H9 (cell line): Measurements from ENCODE around the gene TCN2. TPM values are rescaled to one million over a fixed set of nuclear protein-coding genes. Genes with fewer than 3 reads are reported as not detected.
"Not testable (repeated sequence)": the region's sequence is repeated elsewhere in the genome, so short reads cannot be mapped to it uniquely, and the experiment has no call there.

ENCODE experiments used
- DNase-seq: peaks from one replicate; pipeline ENCODE4 v3.0.0-alpha.2; 2017
- H2AFZ ChIP-seq: one replicate; pipeline ENCODE4 v1.6.1; 2013; ENCODE audit warnings: mild to moderate bottlenecking, low read length, control low read depth, moderate library complexity
- H2AK5ac ChIP-seq: 2 replicates; pipeline ENCODE4 v1.6.1; 2013; ENCODE audit warnings: low read length, control low read depth, mixed read lengths; ENCODE audit not compliant: insufficient read length
- H2BK120ac ChIP-seq: one replicate; pipeline ENCODE4 v1.6.1; 2013; ENCODE audit warnings: low read depth, mild to moderate bottlenecking, low read length, control low read depth, inconsistent platforms; ENCODE audit not compliant: poor library complexity, severe bottlenecking
- H2BK12ac ChIP-seq: 2 replicates; pipeline ENCODE4 v1.6.1; 2013; ENCODE audit warnings: low read length, control low read depth, mixed read lengths, low read depth; ENCODE audit not compliant: insufficient read length
- H2BK15ac ChIP-seq: 2 replicates; pipeline ENCODE4 v1.6.1; 2013; ENCODE audit warnings: low read depth, low read length, control low read depth
- H2BK20ac ChIP-seq: one replicate; pipeline ENCODE4 v1.6.1; 2013; ENCODE audit warnings: low read depth, mild to moderate bottlenecking, low read length, control low read depth, inconsistent platforms; ENCODE audit not compliant: poor library complexity, severe bottlenecking
- H2BK5ac ChIP-seq: 2 replicates; pipeline ENCODE4 v1.6.1; 2013; ENCODE audit warnings: low read length, control low read depth, mixed read lengths; ENCODE audit not compliant: insufficient read length
- H3K14ac ChIP-seq: 2 replicates; pipeline ENCODE4 v1.6.1; 2013; ENCODE audit warnings: low read length, control low read depth; ENCODE audit not compliant: insufficient read depth
- H3K18ac ChIP-seq: 2 replicates; pipeline ENCODE4 v1.6.1; 2013; ENCODE audit warnings: low read depth, mild to moderate bottlenecking, mixed read lengths, low read length, control low read depth; ENCODE audit not compliant: insufficient read length
- H3K23ac ChIP-seq: 2 replicates; pipeline ENCODE4 v1.6.1; 2013; ENCODE audit warnings: low read length, control low read depth, mixed read lengths, low read depth; ENCODE audit not compliant: insufficient read length
- H3K23me2 ChIP-seq: 2 replicates; pipeline ENCODE4 v1.6.1; 2013; ENCODE audit warnings: low read depth, mild to moderate bottlenecking, mixed read lengths, low read length, control low read depth; ENCODE audit not compliant: insufficient read length, poor library complexity, severe bottlenecking
- H3K27ac ChIP-seq: 2 replicates; pipeline ENCODE4 v1.5.1; 2013; ENCODE audit warnings: low read length, control low read depth, mixed read lengths, low read depth; ENCODE audit not compliant: insufficient read length
- H3K27me3 ChIP-seq: 2 replicates; pipeline ENCODE4 v1.6.1; 2013; ENCODE audit warnings: low read length, control low read depth, inconsistent platforms; ENCODE audit not compliant: insufficient read depth
- H3K4ac ChIP-seq: 2 replicates; pipeline ENCODE4 v1.6.1; 2013; ENCODE audit warnings: low read depth, mild to moderate bottlenecking, control low read depth, inconsistent platforms, low read length, moderate library complexity
- H3K4me1 ChIP-seq: 2 replicates; pipeline ENCODE4 v1.6.1; 2013; ENCODE audit warnings: low read length, control low read depth, inconsistent platforms; ENCODE audit not compliant: insufficient read depth
- H3K4me2 ChIP-seq: 2 replicates; pipeline ENCODE4 v1.6.1; 2013; ENCODE audit warnings: low read length, control low read depth, mixed read lengths; ENCODE audit not compliant: insufficient read length, insufficient read depth
- H3K56ac ChIP-seq: 2 replicates; pipeline ENCODE4 v1.6.1; 2013; ENCODE audit warnings: low read depth, mild to moderate bottlenecking, mixed read lengths, low read length, control low read depth; ENCODE audit not compliant: insufficient read length
- H3K79me1 ChIP-seq: 2 replicates; pipeline ENCODE4 v1.6.1; 2013; ENCODE audit warnings: low read depth, mild to moderate bottlenecking, moderate library complexity, low read length, control low read depth, inconsistent platforms; ENCODE audit not compliant: insufficient read depth, poor library complexity, severe bottlenecking
- H3K79me2 ChIP-seq: 2 replicates; pipeline ENCODE4 v1.6.1; 2013; ENCODE audit warnings: low read length, control low read depth, inconsistent platforms; ENCODE audit not compliant: insufficient read depth
- H3K9ac ChIP-seq: 2 replicates; pipeline ENCODE4 v1.6.1; 2013; ENCODE audit warnings: low read length, control low read depth, mixed read lengths; ENCODE audit not compliant: insufficient read length; ENCODE audit errors: extremely low read depth
- H3K9me3 ChIP-seq: one replicate; pipeline ENCODE4 v1.6.1; 2013; ENCODE audit warnings: low read depth, low read length, inconsistent platforms; ENCODE audit not compliant: control insufficient read depth
- H3T11ph ChIP-seq: one replicate; pipeline ENCODE4 v1.6.1; 2013; ENCODE audit warnings: mild to moderate bottlenecking, low read length, control low read depth, inconsistent platforms
- H4K20me1 ChIP-seq: one replicate; pipeline ENCODE4 v1.6.1; 2013; ENCODE audit not compliant: control insufficient read depth, insufficient read length, insufficient read depth
- H4K5ac ChIP-seq: 2 replicates; pipeline ENCODE4 v1.6.1; 2013; ENCODE audit warnings: low read depth, mild to moderate bottlenecking, mixed read lengths, low read length, control low read depth; ENCODE audit not compliant: insufficient read length
- H4K8ac ChIP-seq: replicated peaks from 2 replicates; pipeline ENCODE4 v1.6.1; 2013; ENCODE audit warnings: low read length, control low read depth, mixed read lengths, low read depth; ENCODE audit not compliant: insufficient read length
- H4K91ac ChIP-seq: 2 replicates; pipeline ENCODE4 v1.6.1; 2013; ENCODE audit warnings: low read depth, mild to moderate bottlenecking, moderate library complexity, mixed read lengths, low read length, control low read depth; ENCODE audit not compliant: insufficient read length
- H3K27ac Mint-ChIP-seq, 3 experiments: 2 replicates in 2 of 3; 3 replicates in 1 of 3; pipeline ENCODE4 v1.8.0; 2020 to 2021; ENCODE audit warnings: mixed read lengths in 3 of 3, mild to moderate bottlenecking in 1 of 3, moderate library complexity in 1 of 3
- H3K27me3 Mint-ChIP-seq: 2 replicates; pipeline ENCODE4 v1.8.0; 2021; ENCODE audit warnings: low read depth, mild to moderate bottlenecking, moderate library complexity, mixed read lengths
- H3K36me3 Mint-ChIP-seq, 3 experiments: 2 replicates in 2 of 3; 3 replicates in 1 of 3; pipeline ENCODE4 v1.8.0; 2020 to 2021; ENCODE audit warnings: low read depth in 3 of 3, mixed read lengths in 3 of 3; ENCODE audit not compliant: insufficient read depth in 1 of 3
- H3K4me1 Mint-ChIP-seq, 2 experiments: 2 replicates each; pipeline ENCODE4 v1.8.0; 2020; ENCODE audit warnings: mixed read lengths in 2 of 2
- H3K4me3 Mint-ChIP-seq, 2 experiments: 2 replicates in 1 of 2; 3 replicates in 1 of 2; pipeline ENCODE4 v1.8.0; 2020 to 2021; ENCODE audit warnings: mild to moderate bottlenecking in 2 of 2, mixed read lengths in 2 of 2, moderate library complexity in 1 of 2
- H3K9me3 Mint-ChIP-seq, 2 experiments: 2 replicates in 1 of 2; 3 replicates in 1 of 2; pipeline ENCODE4 v1.8.0; 2020; ENCODE audit warnings: mild to moderate bottlenecking in 2 of 2, mixed read lengths in 2 of 2, moderate library complexity in 1 of 2
- WGBS: extraction: QIAGEN DNeasy Blood & Tissue Kit; methylation state at CpG from one replicate; pipeline ENCODE4 v1.1.7; 2013; ENCODE audit warnings: missing lambda C conversion rate, low lambda C conversion rate, mixed read lengths; ENCODE audit not compliant: insufficient read length; ENCODE audit errors: extremely low coverage; 5-methylcytosine and 5-hydroxymethylcytosine counted together
- total RNA-seq: library from RNA; stranded (reverse); gene quantifications from 2 replicates; pipeline ENCODE4 v1.2.1, GENCODE V29; 2021
- TF ChIP-seq, protein P1 (sequence below): fragments of 200-600 bp; sonication (generic); conservative IDR thresholded peaks from 3 replicates; pipeline ENCODE4 v1.8.0; 2021; ENCODE audit warnings: antibody characterized with exemption, mild to moderate bottlenecking

Gene TCN2
- total RNA-seq, 1 experiment from 2014 or later, result 42.2 TPM

DNA sequence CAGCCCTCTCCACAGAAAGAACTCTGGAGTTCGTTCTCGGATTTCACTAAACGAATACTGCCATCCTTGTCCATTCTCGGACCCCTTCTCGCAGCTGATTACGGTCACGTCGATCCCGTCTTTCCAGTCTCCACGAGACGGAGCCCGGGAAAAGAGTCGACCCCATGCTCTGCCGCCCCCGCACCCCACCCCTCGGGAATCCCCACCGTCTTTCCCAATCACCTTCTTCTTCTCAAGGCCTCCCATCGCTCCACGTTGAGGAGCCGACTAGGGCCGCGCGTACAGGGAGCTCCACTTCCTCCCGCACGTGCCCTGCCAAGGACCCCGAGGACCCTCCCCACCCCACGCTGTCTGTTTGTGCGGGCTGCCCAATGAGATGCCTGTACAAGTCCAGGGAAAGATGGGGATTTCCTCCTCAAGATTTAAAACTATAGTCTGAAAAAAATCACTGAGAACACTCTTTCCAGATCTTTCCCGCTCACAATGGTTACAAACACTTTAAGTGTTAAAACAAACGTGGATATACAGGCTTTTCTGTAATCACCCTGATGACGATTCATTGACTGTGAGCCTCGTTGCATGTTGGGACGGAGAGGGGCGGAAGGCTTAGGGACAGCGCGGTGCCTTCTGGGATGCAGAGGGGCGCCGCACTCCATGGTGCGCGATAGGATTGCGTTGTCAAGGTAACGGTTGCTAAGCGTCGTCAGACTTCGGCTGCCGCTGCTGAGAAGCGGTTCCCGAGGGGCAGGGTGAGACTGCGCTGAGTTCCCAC is 15.2 kb upstream of the TCN2 start, which contains the start of gene PES1:
Gene PES1, minus strand, starts transcription at position 323 of the 772 bp plus-strand sequence. Its CDS starts 77 bp downstream, at position 246.
- H3K27ac ChIP-seq, result no peak within 1 kb of the TSS
- peaks cover 17 to 30% (median 22%) of the 10 kb centered on the region in 3 experiments; a peak in 6 of 7 replicates for H3K36me3 Mint-ChIP-seq
- no peak within 1 kb of the TSS for H3K4ac ChIP-seq
- H3K27ac Mint-ChIP-seq, result no peak within 1 kb of the TSS
- H2BK12ac ChIP-seq, result no peak within 1 kb of the TSS
- no peak within 1 kb of the TSS for H2BK20ac ChIP-seq
- H2AK5ac ChIP-seq, result no peak within 1 kb of the TSS
- H3K4me1 Mint-ChIP-seq, result no peaks in the 10 kb centered on the region
- TF ChIP-seq, protein P1, sequence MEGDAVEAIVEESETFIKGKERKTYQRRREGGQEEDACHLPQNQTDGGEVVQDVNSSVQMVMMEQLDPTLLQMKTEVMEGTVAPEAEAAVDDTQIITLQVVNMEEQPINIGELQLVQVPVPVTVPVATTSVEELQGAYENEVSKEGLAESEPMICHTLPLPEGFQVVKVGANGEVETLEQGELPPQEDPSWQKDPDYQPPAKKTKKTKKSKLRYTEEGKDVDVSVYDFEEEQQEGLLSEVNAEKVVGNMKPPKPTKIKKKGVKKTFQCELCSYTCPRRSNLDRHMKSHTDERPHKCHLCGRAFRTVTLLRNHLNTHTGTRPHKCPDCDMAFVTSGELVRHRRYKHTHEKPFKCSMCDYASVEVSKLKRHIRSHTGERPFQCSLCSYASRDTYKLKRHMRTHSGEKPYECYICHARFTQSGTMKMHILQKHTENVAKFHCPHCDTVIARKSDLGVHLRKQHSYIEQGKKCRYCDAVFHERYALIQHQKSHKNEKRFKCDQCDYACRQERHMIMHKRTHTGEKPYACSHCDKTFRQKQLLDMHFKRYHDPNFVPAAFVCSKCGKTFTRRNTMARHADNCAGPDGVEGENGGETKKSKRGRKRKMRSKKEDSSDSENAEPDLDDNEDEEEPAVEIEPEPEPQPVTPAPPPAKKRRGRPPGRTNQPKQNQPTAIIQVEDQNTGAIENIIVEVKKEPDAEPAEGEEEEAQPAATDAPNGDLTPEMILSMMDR, result no peak
- peak within 1 kb of the TSS; percentile 98 for H3K4me2 ChIP-seq
- H3K14ac ChIP-seq, result peak within 1 kb of the TSS; percentile 36; the same call in 1 of the 2 replicates
- no peak within 1 kb of the TSS for H4K8ac ChIP-seq
- no peak within 1 kb of the TSS for H3K56ac ChIP-seq
- H3K27me3 Mint-ChIP-seq, result peaks cover 21% of the 10 kb centered on the region
- H3T11ph ChIP-seq, result no peak within 1 kb of the TSS
- H2BK15ac ChIP-seq, result no peak within 1 kb of the TSS
- H4K91ac ChIP-seq, result no peak within 1 kb of the TSS
- H4K20me1 ChIP-seq, result no peaks in the 10 kb centered on the region
- H3K27me3 ChIP-seq, result no peaks in the 10 kb centered on the region
- H3K9me3 ChIP-seq, result no peaks in the 10 kb centered on the region
- no peaks in the 10 kb centered on the region for H3K9me3 Mint-ChIP-seq
- H3K4me3 Mint-ChIP-seq, result no peak within 1 kb of the TSS
- H3K18ac ChIP-seq, result peak within 1 kb of the TSS; percentile 41
- no peak within 1 kb of the TSS for H4K5ac ChIP-seq
- peak; percentile 98 for DNase-seq
- WGBS, result no CpG with 5 or more reads among the region's 49 CpGs
- H2AFZ ChIP-seq, result no peak within 1 kb of the TSS
- peak within 1 kb of the TSS; percentile 89 for H3K9ac ChIP-seq
- H3K23me2 ChIP-seq, result peaks cover 5% of the 10 kb centered on the region
- H3K23ac ChIP-seq, result no peak within 1 kb of the TSS
- H3K79me1 ChIP-seq, result peaks cover 3% of the 10 kb centered on the region
- H3K4me1 ChIP-seq, result no peaks in the 10 kb centered on the region
- no peak within 1 kb of the TSS for H2BK120ac ChIP-seq
- H2BK5ac ChIP-seq, result peak within 1 kb of the TSS; percentile 17
- H3K79me2 ChIP-seq, result peaks cover 17% of the 10 kb centered on the region

DNA sequence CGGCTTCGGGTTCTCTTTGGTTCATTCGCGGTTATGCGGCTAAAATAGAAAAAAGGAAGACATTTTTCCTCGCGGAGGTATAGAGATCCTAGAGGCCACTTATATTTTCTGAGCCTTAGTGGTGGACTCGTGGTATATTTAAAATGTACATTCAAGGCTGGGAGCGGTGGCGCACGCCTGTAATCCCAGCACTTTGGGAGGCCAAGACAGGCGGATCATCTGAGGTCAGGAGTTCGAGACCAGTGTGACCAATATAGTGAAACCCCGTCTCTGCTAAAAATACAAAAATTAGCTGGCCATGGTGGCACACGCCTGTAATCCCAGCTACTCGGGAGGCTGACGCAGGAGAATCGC is 14.6 kb upstream of the TCN2 start:
- not testable (repeated sequence) for H3K9me3 Mint-ChIP-seq

More for the DNA sequence above, 14.6 kb upstream of the TCN2 start:
- not testable (repeated sequence) for H3K9ac ChIP-seq, H3K18ac ChIP-seq, H3K14ac ChIP-seq, H3K27me3 ChIP-seq, H3K4me2 ChIP-seq, H2BK12ac ChIP-seq, H2BK15ac ChIP-seq, DNase-seq, H4K5ac ChIP-seq, H4K8ac ChIP-seq, H2AK5ac ChIP-seq, H3K9me3 ChIP-seq, H2BK5ac ChIP-seq, H3K4me1 Mint-ChIP-seq, H2BK120ac ChIP-seq, H3K23ac ChIP-seq, H2AFZ ChIP-seq, H3K56ac ChIP-seq, H3K27ac Mint-ChIP-seq, H3T11ph ChIP-seq, H2BK20ac ChIP-seq, H4K20me1 ChIP-seq, H3K4ac ChIP-seq, H3K4me3 Mint-ChIP-seq, H4K91ac ChIP-seq, H3K79me1 ChIP-seq, H3K27ac ChIP-seq, H3K23me2 ChIP-seq, H3K4me1 ChIP-seq
- no CpG with 5 or more reads among the region's 18 CpGs for WGBS
- H3K36me3 Mint-ChIP-seq, result peaks cover 12 to 24% (median 16%) of the 10 kb centered on the region in 3 experiments; a peak in 6 of 7 replicates
- H3K79me2 ChIP-seq, result peaks cover 17% of the 10 kb centered on the region
- peaks cover 21% of the 10 kb centered on the region for H3K27me3 Mint-ChIP-seq
